GM12891 (cell line): ENCODE results near the gene TMEM168.

Experiments
- POLR2A ChIP-seq: IDR thresholded peaks from 2 replicates; pipeline ENCODE4 v1.6.1; 2011; ENCODE audit warnings: low read depth, low read length, control low read depth
- POLR2AphosphoS5 ChIP-seq: IDR thresholded peaks from 2 replicates; pipeline ENCODE4 v1.6.1; 2011; ENCODE audit warnings: low read depth, low read length, control low read depth
- POU2F2 ChIP-seq: IDR thresholded peaks from 2 replicates; pipeline ENCODE4 v1.6.1; 2011; ENCODE audit warnings: low read depth, mild to moderate bottlenecking, control low read depth, low read length, moderate library complexity
- TAF1 ChIP-seq: IDR thresholded peaks from 2 replicates; pipeline ENCODE4 v1.6.1; 2011; ENCODE audit warnings: low read depth, low read length, control low read depth

DNA sequence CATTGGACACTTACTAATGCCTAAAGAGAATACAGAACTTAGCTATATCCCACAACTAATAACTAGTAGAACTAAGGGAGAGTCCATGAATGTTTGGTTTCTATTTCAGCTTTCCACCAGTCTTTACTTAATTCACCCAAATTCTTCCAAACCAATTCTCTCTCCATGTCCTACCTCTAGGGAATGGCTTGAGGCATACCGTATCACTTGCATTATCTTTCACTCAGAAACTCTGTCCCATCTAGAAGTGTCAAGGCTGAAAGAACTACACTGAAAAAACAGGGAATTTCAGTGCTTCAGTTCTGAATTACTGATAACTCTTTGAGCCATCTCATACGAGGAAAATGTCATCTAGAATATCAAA lies 758 bp downstream of the TMEM168 start:
- TF ChIP-seq POLR2AphosphoS5 = no peak
- TF ChIP-seq POLR2A = no peak
- no peak for TF ChIP-seq TAF1
- TF ChIP-seq POU2F2 = no peak
